ENCODE results near the gene TRIOBP. TPM values are rescaled to one million over a fixed set of nuclear protein-coding genes. Genes with fewer than 3 reads are reported as not detected.

The TRIOBP gene
- total and polyA plus RNA-seq, 2 donors from 2014 or later: 32.1 to 125 TPM

DNA sequence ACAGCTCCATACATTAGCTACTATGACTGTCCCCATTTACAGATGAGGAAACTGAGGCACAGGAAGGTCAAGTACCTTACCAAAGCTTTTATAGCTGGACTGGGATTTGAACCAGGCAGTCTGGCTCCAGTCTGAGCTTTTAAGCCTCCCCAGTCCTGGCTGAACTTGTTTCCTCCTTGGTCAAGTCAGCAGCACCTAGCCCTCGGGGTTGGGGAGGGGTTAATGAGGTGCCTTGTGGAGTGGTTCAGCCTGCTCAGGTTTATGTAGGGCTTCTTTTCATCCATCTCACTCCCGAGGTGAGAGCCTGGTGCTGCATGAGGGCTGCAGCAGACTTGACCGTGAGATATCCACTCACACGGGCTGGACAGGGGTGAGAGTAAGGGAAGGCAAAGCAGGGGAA, 74.2 kb downstream of the TRIOBP start:
- TF ChIP-seq, protein P1, sequence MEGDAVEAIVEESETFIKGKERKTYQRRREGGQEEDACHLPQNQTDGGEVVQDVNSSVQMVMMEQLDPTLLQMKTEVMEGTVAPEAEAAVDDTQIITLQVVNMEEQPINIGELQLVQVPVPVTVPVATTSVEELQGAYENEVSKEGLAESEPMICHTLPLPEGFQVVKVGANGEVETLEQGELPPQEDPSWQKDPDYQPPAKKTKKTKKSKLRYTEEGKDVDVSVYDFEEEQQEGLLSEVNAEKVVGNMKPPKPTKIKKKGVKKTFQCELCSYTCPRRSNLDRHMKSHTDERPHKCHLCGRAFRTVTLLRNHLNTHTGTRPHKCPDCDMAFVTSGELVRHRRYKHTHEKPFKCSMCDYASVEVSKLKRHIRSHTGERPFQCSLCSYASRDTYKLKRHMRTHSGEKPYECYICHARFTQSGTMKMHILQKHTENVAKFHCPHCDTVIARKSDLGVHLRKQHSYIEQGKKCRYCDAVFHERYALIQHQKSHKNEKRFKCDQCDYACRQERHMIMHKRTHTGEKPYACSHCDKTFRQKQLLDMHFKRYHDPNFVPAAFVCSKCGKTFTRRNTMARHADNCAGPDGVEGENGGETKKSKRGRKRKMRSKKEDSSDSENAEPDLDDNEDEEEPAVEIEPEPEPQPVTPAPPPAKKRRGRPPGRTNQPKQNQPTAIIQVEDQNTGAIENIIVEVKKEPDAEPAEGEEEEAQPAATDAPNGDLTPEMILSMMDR (IDR thresholded peaks at IDR 0.05; ENCODE audit: borderline replicate concordance, extremely low read depth, insufficient read depth): no peak
- Histone ChIP-seq H3K9ac (ENCODE audit: low read length in 3 of 3) (no peak overlapping the region), H3K4me1 (ENCODE audit: control insufficient read depth in 2 of 3, insufficient read depth in 2 of 3, low read depth in 1 of 3, low read length in 3 of 3) (no peaks in the 10 kb centered on the region), H3K4me3 (ENCODE audit: low read length in 3 of 3) (no peak overlapping the region), H3K9me3 (ENCODE audit: control insufficient read depth in 2 of 3, insufficient read depth in 1 of 3, low read length in 3 of 3) (no peaks in the 10 kb centered on the region), H3K36me3 (ENCODE audit: control insufficient read depth in 2 of 3, insufficient read depth in 3 of 3, low read length in 3 of 3) (peaks cover 2 to 29% (median 12%) of the 10 kb centered on the region in 3 donors), H3K27ac (ENCODE audit: low read depth in 2 of 2, low read length in 2 of 2) (no peak overlapping the region), H3K27me3 (ENCODE audit: control insufficient read depth, insufficient read depth, low read length) (no peaks in the 10 kb centered on the region)
- intact Hi-C loops (cut with DNase I): no loop called here
- DNase-seq (no peak), FAIRE-seq (no peak)

DNA sequence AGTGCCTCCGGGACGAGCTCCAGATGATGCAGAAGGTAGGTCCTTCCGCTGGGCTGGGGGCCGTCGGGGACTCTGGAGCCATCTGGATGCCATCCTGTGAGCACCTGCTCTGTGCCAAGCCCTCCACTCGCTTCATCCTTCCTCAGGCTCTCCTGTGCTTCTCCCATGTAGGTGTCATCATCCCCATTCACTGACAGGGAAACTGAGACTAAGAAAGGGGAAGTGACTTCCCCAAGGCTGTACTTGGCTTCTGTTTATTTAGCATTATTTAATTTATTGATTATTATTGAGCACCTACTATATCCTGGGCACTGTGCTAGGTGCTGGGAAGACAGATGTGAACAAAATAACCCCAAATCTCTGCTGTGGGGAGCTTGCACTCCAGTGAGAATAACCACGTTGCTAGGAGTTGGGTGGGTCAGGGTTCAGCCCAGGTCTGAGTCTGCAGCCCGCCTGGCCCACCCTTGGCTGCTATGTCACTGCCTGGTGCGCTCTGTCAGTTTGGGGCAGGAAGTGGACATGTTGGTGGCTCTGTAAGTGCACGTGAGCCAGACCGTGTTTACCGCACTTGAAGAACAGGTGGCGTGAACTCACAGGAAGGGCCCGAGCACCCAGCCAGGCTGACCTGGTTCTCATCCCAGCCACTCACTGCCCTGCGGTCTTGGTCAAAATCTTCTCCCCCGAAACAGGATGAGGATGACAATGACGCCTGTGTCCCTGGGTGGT, 75.0 kb downstream of the TRIOBP start:
- no peaks in the 10 kb centered on the region for H3K9me3 ChIP-seq (ENCODE audit: control insufficient read depth in 2 of 3, insufficient read depth in 1 of 3, low read length in 3 of 3)
- no peak overlapping the region for H3K9ac ChIP-seq (ENCODE audit: low read length in 3 of 3)
- DNase-seq: no peak
- no peak overlapping the region for H3K27ac ChIP-seq (ENCODE audit: low read depth in 2 of 2, low read length in 2 of 2)
- intact Hi-C loops (cut with DNase I): no loop called here
- H3K36me3 ChIP-seq (ENCODE audit: control insufficient read depth in 2 of 3, insufficient read depth in 3 of 3, low read length in 3 of 3): peaks cover 2 to 25% (median 9%) of the 10 kb centered on the region in 3 donors
- TF ChIP-seq, protein P1 (IDR thresholded peaks at IDR 0.05; ENCODE audit: borderline replicate concordance, extremely low read depth, insufficient read depth): no peak
- no peaks in the 10 kb centered on the region for H3K4me1 ChIP-seq (ENCODE audit: control insufficient read depth in 2 of 3, insufficient read depth in 2 of 3, low read depth in 1 of 3, low read length in 3 of 3)
- no peak for FAIRE-seq
- H3K27me3 ChIP-seq (ENCODE audit: control insufficient read depth, insufficient read depth, low read length): no peaks in the 10 kb centered on the region
- no peak overlapping the region for H3K4me3 ChIP-seq (ENCODE audit: low read length in 3 of 3)

DNA sequence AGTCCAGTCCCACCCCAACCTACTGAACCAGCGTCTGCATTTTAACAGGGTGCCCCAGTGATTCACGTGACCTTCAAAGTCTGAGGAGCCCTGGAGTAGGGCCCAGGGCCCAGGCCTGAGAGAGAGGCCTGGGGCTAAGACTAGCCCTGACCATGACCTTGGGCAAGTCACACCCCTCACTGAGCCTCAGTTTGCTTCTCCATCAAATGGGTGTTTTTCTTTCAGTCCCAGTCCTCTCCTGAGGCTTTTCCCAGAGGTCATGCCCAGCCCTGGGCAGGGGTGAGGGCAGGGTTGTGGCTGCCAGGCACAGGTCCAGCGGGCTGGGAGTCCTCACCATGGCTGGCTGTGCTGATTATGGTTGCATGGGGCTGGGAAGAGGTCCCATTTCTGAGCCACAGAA, 77.9 kb downstream of the TRIOBP start:
- Histone ChIP-seq H3K27ac (ENCODE audit: low read depth in 2 of 2, low read length in 2 of 2) (no peak overlapping the region), H3K9ac (ENCODE audit: low read length in 3 of 3) (no peak overlapping the region), H3K4me3 (ENCODE audit: low read length in 3 of 3) (no peak overlapping the region), H3K4me1 (ENCODE audit: control insufficient read depth in 2 of 3, insufficient read depth in 2 of 3, low read depth in 1 of 3, low read length in 3 of 3) (peaks cover 0 to 3% (median 0%) of the 10 kb centered on the region in 3 donors), H3K9me3 (ENCODE audit: control insufficient read depth in 2 of 3, insufficient read depth in 1 of 3, low read length in 3 of 3) (no peaks in the 10 kb centered on the region), H3K36me3 (ENCODE audit: control insufficient read depth in 2 of 3, insufficient read depth in 3 of 3, low read length in 3 of 3) (peaks cover 2 to 7% (median 5%) of the 10 kb centered on the region in 3 donors), H3K27me3 (ENCODE audit: control insufficient read depth, insufficient read depth, low read length) (no peaks in the 10 kb centered on the region)
- intact Hi-C loops (cut with DNase I): no loop called here
- no peak for DNase-seq
- no peak for FAIRE-seq
- TF ChIP-seq, protein P1 (IDR thresholded peaks at IDR 0.05; ENCODE audit: borderline replicate concordance, extremely low read depth, insufficient read depth): no peak

All from kidney (tissue), 14 donors.